Activated T-cell treated with anti-CD3 and anti-CD28 coated beads for 1 hour (primary cell): ENCODE measurements around the gene FRS3.
"Not testable (repeated sequence)": the region's sequence is repeated elsewhere in the genome, so short reads cannot be mapped to it uniquely, and the experiment has no call there.

Experiments used
- DNase-seq: peaks from one replicate; pipeline ENCODE4 v3.0.0-alpha.2; 2020; ENCODE audit warnings: low read depth

FRS3 gene

DNA sequence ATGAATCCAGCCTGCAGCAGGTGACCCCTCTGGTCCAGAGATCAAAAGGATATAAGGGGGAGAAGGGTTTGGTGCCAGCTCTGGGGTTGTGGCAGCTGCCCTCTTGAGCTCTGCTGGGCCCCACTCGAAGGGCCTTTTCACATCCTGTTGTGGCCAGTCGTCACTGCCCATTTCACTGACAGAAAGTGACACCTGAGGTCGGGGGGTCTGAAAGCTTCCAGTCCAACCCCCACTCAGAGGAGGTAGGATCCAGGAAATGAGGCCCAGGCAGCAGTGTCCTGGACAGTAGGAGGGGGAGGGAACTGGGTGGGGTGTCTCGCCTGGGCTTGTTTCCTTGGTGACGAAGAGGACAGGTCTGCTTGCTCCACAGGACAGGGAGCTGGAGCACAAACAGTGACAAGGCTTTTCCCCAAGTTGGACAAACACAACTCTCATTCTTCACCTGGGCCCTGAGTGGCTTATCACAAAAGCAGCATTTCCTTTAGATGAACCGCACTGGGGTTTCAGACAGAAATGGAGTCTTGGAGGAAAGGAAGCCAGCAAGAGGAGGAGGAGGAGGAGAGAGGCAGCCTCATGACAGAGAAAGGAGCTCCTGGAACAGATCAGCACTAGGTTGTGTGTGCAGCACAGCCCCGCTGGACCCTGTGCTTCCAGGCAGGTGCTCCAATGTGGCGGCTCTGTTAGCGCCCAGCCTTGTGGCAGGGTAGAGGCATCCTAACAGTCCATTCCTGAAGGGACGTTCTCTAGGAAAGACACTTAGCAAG, 11.0 kb downstream of the FRS3 start:
- DNase-seq = no peak

DNA sequence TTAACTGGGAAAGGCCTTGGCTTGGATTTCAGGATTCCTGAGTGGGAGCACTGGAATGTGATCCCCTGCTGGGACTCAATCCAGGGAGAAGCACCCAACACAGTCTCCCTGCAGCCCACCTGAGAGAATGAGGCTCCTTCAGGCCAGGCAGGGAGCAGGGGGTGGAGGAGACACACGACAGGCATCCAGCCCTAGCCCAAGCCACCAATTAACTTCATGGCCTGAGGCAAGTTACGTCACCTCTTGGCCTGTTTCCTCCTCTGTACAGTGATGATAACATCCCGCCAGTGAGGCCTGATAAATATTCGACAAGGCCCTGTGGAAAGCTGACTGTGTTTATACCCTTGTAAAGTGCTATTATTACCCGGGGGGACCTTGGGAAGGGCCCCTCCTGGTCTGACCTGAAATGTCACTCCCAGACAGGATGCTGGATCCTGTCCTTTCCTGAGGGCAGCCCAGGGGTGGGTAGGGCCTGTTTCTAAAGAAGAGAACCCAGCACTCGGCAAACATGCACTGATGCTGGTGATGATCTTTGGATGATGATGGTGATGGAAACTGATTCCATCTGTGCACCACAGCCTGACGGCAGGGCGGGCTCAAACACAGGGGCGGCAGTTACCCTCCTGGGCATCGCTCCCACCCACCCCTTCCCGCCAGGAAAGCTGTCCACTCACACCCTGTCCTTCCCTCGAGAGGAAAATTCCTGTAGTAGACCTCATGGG, 12.4 kb downstream of the FRS3 start:
- DNase-seq = no peak

DNA sequence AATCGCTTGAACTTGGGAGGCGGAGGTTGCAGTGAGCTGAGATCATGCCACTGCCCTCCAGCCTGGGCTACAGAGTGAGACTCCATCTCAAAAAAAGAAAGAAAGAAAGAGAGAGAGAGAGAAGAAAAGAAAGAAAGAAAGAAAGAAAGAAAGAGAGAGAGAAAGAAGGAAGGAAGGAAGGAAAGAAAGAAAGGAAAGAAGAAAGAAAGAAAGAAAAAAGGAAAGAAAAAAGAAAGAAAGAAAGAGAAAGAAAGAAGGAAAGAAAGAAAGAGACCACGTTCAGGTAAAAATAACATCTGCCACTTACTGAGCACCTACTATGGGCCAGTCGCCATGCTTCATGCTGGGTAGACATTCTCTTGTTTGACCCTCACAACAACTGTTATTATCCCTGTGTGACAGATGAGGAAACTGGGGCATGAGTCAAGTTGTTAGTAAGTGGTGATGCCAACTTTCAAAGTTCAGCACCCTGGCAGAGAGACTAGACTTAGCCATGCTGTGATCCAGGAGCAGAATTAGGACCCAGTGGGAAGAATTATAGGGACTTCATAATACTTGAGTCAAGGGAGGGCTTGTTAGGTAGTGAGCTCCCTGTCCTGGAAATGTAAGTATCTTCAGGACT, 13.5 kb downstream of the FRS3 start:
- not testable (repeated sequence) for DNase-seq

DNA sequence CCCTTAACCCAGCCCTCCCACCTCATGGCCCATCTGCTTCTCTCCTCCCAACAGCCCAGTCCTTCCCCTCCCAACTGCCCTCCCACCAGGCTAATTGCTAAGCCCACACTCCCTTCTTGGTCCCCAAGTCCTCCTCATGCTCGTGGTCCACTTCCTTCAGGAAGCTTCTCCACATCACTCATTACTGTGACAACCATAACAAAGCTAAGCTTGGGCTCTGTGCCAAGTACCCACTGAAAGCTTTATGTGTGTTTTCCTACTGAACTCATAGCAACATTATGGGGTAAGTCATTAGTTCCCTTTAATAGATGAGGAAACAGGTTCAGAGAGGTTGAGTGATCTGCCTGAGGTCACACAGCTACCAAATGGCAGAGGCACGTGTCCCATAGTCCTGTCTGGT, 16.2 kb downstream of the FRS3 start:
- DNase-seq = no peak

DNA sequence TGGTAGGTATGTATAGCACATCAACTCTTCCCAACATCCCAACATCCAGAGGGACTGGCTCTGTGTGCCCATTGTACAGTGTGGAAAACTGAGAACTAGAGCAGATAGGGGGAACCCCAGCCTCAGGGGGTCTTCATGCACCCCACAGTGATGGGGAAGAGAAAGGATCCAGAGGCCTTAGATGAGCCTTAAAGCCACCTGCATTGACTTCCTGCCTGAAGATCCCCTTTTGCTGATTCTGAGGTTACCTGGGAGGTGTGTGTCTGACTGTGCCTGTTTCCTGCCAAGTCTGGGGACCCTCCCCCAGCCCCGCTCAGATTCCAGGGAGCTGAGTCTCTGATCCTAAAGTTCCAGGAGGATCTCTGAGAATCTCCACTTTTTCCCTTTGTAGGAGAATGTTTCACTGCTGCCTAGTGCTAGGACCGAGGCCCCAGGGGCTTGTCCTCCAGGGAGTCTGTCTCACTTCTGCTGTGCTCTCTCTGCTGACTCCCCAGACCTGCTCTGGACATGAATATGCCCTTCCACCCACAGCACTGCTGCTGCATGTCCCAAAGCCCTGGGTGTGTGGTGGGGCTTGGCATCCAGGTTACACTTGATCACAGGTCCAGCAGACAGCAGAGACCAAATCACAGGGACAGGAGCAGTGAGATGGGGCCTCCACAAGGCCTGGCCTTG, 19.7 kb downstream of the FRS3 start:
- no peak for DNase-seq

DNA sequence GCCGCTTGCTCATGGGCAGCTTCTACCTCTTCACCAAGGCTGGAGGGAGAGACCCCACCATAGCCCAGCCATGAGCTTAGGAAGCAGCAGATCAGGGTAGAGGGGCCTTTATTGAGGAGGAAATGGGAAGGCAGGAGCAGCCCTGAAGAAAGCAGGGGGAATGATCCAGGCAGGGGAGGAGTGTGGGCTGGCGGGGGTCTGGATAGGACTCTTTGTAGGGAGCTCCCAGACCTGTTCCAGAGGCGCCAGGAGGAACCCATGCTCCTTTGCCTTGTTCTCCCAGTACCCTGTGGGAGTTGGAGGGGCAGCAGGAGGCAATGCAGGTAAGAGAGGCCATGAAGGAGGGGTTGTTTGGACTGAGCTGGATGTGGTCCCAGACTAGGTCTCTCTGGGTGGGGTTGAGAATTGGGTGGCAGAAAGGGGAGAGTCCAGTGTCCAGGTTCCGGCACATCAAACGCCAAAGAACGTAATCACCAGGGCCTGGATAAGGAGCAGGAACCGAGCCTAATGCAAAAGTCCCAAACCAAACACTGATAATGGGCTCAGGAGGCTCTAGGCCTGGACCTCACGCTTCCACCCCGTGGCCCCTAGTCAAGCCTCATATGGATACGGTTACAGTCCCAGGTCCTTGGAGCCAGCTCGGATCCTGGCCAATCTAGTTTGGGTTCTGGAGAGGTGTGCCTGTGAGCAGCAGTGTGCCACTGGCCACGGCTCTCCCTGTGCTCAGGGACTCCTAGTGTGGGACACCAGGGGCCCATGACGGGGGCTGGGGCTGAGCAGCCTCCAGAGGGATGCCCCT, 20.4 kb downstream of the FRS3 start:
- no peak for DNase-seq

DNA sequence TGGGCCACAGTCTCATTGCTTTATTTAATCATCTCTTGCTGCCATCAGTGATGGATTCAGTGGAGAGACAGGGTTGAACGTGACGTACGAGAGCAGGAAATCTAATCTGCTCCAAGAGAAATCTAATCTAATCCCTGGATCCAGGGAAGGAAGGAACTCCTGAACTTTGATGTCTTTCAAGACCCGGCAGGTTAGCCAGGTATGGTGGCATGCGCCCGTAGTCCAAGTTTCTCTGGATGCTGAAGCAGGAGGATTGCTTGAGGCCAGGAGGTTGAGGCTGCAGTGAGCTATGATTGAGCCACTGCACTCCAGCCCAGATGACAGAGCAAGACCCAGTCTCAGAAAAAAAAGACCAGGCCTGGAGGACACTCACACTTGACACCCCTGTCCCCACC, 21.1 kb downstream of the FRS3 start:
- no peak for DNase-seq

DNA sequence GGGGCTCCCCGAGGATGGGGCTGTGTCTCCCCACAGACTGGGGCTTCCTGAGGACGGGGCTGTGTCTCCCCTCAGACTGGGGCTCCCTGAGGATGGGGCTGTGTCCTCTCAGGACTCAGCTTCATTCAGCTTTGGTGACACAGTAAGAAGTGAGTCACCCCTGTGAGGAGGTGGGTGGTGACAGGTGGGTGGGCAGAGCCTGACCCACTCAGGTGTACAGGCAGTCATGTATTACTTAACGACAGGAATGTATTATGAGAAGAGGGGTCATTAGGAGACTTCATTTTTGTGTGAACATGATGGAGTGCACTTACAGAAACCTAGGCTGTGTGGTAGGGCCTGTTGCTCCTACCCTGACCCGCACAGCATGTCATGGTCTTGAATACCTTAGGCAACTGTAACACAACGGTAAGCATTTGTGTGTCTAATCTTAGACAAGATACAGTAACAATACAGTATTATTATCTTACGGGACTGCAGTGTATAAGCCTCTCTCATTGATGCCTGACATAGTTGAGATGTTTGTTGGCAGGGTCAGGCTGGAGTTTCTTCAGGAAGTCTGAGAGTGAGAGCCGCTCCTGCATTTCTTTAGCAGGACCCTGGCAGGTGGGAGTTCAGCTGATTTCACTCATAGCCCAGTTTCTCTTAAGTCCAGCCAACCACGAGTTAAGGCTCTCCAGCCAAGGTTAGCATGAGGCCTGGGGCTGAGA, 21.6 kb downstream of the FRS3 start:
- no peak for DNase-seq

DNA sequence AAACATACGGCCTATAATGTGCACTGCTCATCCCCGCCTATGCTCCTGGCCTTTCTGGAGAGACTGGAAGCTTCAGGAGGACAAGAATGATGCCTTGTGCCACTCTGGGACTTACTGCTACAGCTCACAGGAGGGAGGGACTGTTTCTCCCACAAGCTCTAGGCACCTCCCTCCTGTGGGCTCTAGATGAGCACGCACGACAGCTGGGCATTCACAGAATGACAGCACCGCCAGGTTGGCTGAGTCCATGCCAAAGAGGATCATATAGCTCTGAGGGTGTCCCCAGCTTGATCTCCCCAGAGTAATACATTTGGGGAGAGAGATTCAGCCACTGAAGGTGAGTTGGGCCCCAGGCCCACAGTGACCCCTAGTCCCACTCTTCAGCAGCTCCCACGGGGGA, 22.4 kb downstream of the FRS3 start:
- no peak for DNase-seq

DNA sequence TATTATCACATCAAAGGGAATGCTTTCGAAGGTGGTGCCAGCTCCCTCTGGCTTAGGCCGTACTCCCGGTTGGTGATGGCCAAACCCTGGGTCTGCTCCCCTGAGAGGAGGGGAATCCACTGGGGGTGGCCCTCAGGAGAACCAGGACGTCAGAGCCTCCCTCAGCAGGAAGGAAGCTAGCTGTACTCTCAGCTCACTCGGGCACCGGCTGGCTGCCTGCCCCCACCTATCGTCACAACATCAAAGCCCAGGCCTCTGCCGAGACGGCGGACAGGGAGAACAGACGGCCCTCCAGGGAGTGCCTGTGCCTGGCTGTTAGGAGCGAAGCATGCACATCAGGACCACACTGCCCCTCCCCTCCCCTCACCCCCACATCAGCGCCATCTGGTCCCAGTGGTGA, 23.3 kb downstream of the FRS3 start:
- DNase-seq = no peak

DNA sequence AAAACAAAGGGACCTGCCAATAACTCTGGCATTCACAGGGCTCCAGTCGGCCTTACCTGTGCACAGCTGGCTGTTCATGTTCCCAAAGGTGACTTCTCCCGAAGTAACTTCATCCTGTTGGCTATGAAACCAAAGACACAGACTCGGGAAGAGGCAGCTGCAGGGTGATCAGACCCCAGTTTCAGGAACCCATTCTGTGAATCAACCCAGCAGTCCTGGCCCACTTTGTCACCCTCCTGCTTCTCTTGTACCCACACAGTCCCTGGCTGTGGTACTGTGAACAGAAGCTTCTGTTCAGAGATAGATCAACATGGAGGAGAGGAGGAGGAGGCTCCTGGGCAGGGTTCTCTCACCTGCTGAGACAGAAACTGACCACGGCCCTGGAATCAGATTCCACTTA, 23.8 kb downstream of the FRS3 start:
- no peak for DNase-seq

DNA sequence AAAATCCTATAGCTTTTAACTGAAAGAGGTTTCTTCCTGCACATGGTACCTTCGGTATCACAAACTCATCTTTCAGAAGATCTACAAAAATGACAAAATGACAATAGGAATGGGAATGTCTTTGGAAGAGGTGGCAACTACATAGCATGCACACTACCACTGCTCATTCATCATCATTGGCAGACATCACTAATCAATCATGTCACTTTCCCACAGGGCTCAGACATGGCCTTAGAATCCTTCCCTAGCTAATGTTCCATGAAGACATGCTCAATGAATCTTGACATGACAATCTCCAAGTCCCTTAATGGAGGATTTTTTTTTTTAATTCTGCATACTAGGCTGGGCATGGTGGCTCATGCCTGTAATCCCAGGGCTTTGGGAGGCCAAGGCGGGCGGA, 29.3 kb downstream of the FRS3 start:
- DNase-seq = no peak

DNA sequence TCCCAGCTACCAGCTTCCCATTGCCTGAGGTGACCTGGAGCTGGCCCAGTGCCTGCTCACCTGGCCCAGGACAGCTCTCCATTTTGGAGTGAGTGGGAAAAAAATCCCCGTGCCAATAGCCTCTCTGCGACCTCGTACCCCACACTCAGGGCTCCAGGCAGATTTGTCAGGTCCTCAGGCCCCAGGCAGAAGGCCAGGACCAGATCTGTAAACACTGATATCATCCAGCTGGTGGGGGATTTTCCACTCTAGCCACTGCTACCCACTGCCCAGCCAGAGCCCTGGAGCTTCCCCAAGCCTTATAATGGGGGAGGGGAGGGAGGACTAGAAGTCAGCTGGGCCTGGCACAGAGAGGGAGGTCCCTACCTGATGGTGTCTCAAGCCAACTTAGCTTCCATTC, 31.2 kb downstream of the FRS3 start:
- DNase-seq = no peak

DNA sequence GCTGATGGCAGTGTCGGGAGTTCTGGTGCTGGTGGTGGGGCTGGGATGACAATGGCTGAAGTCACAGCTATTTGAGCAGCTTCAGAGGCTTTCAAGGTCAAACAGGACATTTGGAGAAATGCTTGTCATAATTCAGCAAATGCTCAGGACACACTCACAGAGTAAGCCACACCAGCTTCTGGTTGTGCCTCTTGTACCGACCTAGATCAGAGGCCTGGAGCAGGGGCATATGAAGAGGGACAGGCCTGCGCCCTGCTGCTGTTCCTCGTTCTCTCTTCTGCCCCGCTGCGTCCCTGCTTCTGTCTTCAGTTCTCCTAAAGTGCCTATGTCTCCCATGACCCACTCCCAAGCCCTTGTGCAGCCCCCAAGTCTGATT, 31.6 kb downstream of the FRS3 start:
- no peak for DNase-seq

DNA sequence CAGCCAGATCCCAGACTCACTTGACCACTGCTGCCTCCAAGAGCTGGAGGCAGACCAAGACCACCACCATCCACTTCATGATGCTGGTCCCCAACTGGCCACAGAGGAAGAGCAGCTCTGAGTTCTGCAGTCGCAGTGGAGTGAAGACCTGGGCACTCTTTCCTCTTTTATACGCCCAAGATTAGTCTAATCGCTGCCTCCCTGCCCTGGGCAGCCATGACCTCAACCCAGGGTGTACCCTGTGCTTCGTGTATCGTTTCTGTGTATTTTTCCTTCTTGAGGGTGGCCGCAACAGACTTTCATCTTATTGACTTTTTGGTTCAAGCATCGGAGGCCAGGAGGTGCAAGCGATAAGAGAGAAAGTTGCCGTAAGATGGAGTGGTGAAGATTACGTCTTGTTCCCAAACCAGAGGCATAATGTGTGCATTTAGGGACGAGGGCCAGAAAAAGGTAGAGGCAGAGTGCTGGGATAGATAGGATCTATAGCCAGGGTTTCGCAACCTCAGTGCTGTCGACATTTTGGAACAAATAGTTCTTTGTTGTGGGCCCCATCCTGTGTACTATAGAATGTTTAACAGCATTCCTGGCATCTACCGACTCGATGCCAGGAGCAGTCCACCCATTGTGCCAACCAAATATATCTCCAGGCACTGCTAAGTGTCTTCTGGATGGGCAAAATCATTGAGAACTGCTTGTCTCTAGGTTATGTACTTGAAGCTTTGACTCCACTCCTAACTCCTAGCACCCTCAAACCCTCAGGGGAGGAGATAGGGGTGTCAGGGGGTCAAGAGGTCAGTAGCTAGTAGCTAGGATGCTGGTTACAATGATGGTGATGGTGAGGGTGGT, 32.2 kb downstream of the FRS3 start, which contains the start of gene PGC:
TSS of gene PGC (minus strand) at position 142 of the 846 bp plus-strand sequence. CDS start at position 79, 63 bp downstream.
- no peak for DNase-seq

DNA sequence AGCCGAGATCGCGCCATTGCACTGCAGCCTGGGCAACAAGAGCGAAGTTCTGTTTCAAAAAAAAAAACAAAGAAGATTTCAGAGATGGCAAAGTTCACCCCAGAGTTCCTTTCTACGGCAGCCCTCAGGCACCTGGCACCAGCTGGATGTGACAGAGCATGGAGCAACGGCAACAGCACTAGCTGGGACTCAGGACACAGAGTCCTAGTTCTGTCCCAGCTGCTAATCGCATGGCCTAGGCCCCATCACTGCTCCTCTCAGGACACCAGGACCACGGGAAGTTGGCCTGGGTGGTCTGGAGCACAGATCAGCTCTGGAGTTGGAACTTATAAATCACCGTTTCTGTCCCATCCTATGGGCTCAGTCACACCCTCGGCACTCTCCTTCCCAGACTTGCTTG, 33.6 kb downstream of the FRS3 start:
- DNase-seq = no peak

DNA sequence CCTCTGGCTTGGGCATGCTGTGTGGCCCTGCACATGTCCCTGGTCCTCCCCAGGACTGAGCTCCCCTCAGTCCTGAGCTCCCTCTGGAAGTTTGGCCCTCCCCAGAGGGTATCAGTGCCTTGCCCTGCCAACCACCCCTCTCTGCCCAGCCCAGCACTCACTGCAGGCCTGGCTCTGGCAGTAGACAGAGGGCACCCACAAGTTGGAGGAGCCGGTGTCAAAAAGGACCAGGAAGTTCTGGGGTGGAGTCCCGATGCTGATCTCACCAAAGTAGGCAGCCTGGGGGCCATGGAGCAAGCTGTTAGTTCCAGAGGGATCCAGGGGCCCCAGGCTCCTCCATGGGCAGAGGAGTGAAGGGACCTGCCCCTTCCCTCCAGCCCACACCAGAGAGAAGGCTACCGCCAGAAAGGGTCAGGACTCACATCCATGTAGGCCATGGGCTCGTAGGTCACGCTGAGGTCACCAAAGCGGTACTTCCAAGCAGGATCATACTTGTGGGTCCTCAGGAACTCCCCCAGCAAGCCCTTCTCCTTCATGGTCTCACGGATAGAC, 35.4 kb downstream of the FRS3 start:
- DNase-seq = no peak

DNA sequence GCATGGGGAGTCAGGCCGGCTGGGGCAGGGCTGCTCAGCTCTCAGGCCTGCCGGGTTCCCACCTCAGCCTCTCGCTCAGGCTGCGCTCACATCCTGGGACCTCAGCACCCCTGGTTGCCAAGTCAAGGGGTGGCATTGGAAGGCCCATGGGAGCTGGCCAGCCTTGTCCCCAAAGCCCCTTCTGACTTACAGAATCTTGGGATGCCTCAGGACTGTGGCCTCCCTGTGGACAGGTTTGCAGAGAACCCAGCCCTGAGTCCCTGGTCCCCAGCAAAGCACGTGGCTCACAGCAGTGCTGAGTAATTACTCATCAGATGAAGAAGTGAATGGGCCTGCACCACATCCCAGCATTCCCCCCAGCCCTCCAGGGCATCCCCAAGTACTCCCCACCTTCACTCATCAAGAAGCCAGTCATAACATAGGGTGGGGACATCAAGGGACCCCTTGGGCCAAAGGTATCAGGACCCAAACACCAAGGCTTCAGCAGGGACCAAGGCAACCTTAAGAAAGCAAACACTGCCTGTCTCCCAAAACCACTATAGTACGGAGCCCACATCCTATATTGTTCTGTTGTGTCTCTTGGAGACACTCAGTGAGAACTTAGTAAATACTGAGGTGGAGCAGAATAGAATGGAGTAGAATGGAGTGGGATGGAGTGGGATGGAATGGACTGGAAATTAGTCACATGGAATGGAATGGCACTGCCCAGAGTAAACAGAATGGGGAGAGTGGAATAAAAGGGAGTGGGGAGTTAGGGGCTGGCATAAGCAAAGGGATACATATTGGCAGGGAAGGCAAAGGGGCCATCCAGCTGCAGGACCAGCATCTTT, 36.1 kb downstream of the FRS3 start:
- DNase-seq = no peak
